Renal cortical epithelial cell (primary cell): ENCODE results near the gene PNO1. TPM values are rescaled to one million over a fixed set of nuclear protein-coding genes. Genes with fewer than 3 reads are reported as not detected.
"Not testable (repeated sequence)": the region's sequence is repeated elsewhere in the genome, so short reads cannot be mapped to it uniquely, and the experiment has no call there.

ENCODE experiments used
- DNase-seq: peaks from one replicate; pipeline ENCODE4 v3.0.0-alpha.2; 2011; ENCODE audit warnings: low read depth
- total RNA-seq: library from RNA; depleted of rRNA; stranded (reverse); fragments of >200 nt; gene quantifications from 2 replicates; pipeline ENCODE4 v1.2.3, GENCODE V29; 2014

PNO1 gene
- total RNA-seq, 1 donor from 2014 or later: 12.8 TPM

DNA sequence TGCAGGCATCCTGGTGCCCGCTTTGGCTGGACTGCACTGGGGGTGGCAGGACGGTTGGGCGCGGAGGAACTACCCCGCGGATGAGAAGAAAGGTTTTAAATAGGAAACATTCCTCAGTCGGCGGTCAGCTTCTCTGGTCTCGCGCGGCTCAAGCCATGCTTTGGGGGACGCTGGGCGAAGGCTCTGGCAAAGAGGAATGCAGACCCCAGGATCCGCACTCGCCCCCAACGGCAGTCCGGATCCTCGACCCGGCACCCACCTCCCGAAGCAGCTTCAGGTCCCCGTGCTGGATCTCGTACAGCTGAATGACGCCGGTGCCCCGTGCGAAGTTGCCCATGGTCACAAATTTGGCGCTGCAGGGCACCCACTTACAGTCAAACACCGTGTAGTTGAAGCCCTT, 686 bp upstream of the PNO1 start:
- DNase-seq: peak; percentile 18

DNA sequence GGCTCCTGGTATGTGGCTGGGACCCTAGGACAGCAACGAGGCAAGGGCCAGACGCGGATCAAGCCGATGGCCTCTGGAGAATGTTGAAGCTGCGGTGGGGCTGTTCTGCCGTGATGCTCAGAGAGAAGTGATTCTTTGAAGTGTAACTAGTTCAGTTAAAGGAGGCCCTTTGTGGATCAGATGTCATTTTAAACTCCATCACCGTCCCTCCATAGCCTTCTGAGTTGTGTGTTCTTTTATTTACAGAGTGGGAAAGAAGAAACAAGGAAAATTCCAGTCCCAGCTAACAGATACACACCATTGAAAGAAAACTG, 403 bp downstream of the PNO1 start:
- peak; percentile 2 for DNase-seq

DNA sequence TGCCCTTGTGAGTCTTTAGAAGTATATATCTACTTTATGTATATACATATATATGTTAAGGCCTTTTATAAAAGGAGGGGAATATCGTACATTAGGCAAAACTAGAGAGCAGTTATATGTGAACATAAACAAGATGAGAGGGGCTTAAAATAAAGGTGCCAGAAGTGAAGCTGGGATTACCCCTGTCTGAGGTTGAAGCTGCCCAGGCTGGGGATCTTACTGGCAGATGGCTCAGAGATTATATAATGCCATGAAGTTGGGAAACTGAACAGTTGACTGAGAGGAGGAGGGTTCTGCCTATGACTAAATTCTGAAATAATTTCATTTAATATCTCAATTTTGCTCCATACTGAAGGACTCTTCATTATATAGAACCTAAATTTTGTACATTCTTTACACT, 6.0 kb downstream of the PNO1 start:
- no peak for DNase-seq

DNA sequence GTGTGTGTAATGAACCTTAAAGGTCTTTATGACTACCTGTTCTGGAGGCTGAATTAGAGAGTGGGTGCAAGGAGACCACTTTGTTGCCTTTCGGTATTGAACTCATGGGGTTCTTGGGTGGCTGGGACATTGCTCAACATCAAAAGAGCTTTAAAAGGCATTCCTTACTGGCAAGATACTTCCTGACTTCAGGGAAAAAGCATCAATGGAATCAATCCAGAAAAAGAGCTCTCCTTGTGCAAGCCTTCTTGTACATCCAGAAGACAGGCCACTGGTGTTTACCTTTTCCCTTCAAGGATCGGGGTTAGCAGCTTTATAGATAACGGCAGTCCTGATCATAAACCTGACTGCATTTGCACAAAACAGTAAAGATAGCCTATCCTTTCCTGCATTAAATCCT, 9.5 kb downstream of the PNO1 start:
- DNase-seq: no peak

DNA sequence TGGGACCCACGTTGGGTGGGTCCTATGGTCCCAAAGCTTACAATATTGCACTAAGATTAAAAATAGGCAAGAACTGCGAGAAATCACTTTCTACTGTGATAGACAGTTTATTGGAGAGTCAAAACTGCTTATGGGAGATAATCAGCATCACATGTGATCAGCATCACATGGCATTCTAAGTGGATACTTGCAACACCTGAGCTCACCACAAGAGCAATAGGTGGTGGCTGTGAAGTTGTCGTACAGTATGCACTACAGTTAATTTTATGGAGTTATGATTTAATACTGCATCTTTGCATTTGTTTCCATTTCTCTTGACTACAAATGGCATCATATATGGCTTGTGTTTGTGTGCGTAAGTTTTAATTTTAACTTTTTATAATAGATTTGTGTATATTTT, 11.6 kb downstream of the PNO1 start:
- DNase-seq: no peak

DNA sequence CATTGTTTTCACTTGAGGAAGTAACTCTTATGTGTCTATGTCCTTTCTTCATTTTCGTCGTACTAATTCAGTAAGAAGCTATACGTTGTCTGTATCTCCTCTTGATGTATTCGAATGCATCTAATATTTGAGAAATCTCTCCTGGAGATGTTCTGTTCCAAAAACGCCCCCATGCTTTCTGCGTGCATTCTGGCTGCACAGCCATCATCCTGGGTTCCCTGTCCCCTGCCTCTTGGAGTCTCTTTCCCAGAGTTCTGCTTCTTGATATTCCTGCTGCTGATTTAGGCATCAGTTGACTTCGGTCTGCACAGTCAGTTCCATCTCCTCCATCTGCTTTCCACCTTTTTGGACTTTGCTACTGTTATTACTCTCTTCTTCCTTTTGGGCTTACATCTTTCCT, 13.5 kb downstream of the PNO1 start:
- DNase-seq: no peak

DNA sequence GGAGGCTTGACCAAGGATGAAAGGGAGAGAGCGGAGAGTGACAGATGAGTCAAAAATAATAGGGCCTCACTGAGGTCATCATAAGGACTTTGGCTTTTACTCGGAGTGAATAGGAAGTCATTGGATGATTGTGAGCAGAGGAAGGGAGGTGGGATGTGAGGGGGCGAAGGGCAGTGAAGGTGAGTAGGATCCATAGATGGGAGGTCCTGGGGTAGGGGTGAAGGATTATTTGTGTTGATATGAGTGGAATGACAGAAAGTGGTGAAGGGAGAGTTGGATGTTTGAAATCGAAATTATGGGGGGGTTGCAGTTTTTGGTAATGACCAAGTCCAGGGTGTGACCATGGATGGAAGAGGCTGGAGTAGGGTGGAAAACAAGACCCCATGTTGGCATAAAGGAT, 14.0 kb downstream of the PNO1 start:
- DNase-seq: no peak

DNA sequence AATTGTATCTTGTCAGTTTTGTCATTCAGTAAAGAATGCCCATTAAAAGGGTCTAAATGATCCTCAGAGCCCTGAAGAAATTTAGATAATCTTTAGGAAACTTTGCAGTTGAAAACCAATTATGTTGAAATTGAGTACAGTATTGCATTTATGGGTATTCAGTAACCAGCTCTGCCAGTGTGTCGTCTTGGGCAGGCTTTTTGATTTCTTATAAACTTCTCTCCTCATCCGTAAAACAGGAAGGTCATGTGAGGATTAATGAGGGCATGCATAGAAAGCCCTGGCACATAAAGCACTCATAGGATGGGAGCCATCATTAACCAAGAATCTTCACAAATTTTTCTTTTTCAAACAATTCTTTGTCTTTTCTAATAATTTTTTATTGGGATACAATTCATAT, 14.8 kb downstream of the PNO1 start:
- DNase-seq: no peak

DNA sequence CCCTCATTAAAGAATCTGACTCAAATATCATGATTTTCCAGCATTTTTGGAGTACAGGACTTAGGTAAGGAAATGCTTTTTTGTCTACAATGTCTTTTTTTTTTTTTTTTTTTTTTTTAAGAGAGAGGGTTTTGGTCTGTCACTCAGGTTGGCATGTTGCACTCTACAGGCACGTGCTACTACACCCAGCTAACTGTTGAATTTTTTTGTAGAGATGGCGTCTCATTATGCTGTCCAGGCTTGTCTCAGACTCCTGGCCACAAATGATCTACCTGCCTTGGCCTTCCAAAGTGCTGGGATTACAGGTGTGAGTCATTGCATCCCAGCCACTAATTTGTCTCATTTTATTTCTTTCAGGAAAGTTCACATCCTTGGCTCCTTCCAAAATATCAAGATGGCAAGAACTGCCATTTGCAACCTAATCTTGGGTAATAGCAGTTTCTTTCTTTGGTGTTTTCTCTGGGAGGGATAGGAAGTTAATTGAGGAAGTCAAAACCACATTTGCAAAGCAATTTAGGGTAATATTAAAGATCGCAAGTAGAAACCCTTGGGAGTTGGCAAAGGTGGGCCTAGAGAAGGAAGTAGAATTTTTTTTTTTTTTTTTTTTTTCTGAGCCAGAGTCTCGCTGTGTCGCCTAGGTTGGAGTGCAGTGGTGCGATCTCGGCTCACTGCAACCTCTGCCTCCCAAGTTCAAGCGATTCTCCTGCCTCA, 15.5 kb downstream of the PNO1 start:
- no peak for DNase-seq

DNA sequence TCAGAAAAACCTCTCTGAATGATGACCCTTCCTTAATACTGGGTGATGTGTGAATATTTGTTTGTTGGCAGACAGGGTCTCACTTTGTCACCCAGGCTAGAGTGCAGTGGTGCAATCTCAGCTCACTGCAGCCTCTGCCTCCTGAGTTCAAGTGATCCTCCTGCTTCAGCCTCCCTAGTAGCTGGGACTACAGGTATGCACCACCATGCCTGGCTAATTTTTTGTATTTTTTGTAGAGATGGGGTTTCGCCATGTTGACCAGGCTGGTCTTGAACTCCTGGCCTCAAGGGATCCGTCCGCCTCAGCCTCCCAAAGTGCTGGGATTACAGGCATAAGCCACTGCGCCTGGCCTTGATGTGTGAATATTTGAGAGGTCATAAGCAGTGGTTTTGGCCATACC, 17.5 kb downstream of the PNO1 start:
- DNase-seq: not testable (repeated sequence)

DNA sequence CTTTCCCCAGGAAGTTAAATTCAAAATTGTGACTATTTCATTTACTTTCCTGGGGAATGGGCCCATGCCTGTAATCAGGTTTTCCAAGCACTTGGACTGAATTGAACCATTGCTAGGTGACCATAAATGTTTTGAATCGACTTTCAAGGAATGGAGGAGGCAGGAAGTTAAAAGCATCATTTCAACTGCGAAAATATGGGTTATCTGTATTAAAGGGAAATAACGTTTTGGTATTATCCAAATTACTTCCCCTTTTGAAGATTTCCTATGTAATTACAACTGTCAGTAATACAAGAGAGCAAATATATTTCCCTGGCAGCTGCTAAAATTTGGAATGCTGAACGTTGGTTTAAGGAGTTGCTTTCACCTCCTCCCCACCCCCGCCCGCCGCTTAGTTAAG, 19.0 kb downstream of the PNO1 start:
- no peak for DNase-seq

DNA sequence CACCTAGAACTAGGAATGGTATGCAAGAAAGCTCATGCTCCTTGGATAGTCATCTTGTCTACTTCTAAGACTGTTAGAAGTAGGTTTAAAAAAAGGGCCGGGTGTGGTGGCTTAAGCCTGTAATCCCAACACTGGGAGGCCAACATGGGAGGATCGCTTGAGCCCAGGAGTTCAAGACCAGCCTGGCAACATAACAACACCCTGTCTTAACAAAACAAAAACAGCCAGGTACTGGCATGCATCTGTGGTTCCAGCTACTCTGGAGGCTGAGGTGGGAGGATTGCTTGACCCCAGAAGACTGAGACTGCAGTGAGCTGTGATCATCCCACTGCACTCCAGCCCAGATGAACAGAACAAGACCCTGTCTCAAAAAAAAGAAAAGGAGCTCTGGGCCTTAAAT, 19.9 kb downstream of the PNO1 start:
- DNase-seq: no peak

DNA sequence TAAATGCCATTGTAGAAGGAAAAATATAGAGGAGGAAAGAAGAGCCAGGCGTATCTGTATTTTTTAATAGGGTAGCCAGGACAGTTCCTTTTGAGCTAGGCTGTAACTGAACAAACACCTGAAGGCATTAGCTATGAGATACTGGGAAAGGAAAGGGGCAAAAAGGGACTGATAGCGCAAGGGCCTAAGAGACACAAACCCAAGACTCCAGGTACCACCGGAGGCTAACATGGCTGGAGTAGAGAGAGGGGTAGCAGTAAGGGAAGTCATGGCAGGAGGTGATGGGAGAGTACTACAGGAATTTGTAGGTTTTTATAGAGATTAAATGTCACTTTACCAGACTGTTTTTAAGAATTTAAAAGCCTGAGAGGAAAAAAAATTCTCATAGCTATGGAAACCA, 20.7 kb downstream of the PNO1 start:
- DNase-seq: no peak

DNA sequence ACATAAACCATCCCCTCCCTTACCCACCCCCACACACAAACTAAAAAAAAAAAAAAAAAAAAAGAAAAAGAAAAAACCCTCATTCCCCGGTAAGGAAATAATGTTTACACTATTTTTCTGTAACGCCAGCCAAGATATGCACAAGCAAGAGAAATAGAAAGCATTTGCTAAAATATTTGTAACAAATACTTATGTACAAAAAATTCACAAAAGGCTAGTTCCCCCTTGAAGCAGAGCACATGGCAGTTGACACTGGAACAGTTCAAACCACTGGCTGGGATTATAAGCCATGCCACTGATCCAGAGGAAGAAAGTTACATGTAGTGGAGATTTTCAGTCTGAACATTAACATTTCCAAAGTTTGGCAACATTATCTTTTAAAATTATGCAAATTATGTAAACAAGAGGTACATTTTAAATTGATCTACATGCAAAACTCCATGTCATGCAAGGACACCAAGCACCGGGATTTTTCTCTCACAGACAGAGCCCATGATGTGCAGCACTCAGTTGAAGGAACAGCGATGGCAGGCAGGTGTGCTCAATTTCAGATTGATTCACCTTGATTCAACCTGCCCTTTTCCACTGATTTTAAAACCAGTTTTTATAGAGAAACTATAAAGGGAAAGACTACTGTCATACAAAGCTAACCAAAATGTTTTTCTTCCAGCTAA, 21.4 kb downstream of the PNO1 start:
- DNase-seq: no peak

DNA sequence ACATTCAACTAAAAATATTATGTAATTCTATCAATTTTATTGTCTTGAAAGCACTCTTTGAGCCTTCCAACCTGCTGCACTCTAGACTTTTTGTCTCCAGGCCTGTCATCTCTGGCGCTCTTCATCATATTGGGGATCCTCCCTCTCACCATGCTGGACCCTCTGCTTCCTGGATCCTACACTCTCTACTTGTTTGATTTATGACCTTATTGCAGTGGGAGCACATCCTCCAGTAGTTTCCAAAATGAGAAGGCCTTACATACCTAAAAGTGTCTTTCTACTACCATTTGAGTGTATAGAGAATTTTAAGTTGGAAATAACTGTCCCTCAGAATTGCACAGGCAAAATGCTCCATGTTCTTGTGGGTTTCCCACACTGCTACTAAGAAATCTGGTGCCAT, 25.2 kb downstream of the PNO1 start:
- DNase-seq: no peak

DNA sequence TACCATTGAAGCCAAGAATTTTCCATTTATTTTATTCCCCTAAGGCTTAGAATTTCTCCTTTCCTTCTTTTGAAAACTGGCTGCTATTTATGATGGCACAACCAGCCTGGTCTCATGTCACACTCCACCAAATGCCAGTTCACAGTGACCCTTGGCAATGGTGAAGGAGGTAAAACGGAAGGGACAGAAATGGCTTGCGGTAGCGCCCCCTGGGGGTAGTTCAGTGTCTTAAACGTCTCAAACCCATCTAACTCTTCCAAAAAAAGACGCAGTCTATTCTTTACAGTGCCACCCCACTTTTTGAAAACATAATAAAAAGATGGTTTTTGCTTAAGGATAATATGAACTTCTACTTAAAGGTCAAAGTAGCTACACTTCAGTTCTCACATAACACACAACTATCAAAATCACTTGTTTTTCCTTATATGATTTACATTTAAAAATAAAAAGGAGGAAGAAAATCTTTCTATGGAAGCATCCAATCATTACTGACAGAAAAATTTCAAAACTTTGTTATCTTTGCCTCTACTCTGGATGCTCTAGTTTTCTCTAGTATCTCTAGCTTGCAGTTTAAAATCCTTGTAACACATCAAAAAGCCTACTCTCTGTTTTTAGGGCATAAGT, 28.0 kb downstream of the PNO1 start:
- DNase-seq: peak; percentile 27

DNA sequence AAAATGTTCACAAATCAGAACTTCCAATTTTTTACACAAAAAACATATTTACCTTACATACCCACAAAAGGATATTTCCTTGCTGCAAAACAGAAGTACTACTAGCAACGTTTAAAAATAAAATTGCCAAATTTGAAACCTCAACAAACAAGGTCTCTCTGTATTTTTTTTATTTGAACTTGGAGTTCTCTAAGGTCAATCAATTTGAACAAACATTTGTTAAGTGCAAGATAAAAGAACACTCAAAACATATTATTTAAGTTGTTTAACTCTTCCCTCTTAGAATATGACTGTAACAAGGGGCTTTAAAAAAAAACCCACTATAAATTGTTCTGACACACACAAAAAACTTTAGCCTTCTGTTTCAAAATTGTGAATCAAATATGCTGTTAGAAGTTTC, 29.6 kb downstream of the PNO1 start:
- DNase-seq: no peak

DNA sequence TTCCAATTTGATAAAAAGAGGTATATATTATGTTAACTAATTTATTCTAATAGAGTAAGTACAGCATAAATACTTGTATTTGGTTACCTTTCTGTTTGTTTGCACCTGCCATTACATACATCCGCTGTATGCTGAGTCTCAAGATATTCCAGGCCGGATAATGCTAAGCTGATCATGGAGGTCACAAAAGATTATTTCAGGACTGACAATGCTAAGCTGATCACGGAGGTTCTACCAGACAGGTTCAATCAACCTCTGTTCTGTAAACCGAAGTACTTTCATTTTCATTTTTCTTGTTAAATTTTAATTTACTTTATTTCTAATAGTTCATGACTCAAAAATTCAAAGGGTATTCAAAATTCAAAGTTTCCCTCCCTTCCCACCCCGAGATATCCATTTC, 31.1 kb downstream of the PNO1 start:
- no peak for DNase-seq

DNA sequence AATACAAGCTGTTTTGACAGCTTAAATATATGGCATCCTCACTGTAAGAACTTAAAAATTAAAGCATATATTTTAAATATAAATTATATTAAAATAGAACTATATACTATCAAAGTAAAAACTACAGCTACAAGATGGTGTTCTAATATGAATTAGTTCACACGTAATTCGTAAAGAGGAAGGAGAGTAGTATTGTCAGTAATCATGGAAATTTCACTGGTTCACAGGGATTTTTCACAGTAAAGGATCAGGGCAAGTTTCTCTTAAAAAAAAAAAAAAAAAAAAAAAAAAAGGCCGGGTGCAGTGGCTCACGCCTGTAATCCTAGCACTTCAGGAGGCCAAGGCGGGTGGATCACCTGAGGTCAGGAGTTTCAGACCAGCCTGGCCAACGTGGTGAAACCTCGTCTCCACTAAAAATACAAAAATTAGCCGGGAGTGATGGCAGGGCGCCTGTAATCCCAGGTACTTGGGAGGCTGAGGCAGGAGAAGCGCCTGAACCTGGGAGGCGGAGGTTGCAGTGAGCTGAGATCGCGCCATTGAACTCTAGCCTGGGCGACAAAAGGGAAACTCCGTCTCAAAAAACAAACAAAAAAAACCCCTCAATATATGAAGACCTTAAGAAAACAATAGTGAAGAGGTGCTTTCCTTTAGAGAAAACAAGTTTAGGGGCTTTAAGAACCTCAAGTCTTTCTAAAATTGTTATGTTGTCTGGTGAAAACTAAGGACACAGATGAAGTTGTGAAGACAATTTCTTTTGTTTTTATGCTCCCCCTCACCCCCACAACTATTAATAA, 32.5 kb downstream of the PNO1 start:
- no peak for DNase-seq

DNA sequence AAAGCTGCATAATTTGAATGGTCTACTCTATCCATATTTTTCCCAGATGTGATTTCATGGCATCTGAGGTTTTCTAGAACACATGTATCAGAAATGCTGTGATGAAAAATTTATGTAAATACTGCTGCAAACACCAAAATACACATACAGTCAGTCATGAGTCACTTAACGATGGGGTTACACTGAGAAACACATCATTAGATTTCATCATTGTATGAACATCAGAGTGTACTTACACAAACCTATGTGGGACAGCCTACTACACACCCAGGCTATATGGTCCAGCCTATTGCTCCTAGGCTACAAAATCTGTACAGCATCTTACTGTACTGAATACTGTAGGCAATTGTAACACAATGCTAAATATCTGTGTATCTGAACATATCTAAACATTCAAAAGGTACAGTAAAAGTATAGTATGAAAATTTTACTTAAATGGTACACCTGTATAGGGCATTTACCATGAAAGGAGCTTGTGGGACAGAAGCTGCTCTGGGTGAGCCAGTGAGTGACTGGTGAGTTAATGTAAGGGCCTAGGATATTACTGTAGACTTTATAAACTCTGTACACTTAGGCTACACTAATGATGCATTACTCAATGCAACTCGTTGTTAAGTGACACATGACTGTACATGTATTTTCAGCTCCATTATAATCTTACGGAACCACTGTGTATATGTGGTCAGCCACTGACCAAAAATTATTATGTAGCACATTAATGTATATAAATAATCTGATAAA, 33.5 kb downstream of the PNO1 start:
- DNase-seq: peak; percentile 73

DNA sequence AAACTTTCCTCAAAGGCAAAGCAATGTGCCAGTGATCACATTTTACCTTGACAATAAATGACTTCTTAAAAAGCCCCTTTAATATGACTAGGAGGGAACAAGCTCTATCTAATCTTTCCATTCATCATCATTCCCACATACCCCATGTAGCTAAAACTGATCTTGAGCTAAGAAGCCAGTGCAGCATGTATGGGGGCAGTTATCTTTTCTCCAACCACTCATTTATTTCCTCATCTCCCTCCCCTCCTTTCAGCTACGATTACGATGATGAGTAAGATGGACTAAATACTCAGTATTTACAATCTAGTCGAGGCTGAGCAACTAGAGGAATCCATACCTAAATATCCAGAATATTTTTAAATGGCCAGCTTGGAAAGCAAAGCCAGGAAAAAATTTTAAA, 35.5 kb downstream of the PNO1 start:
- DNase-seq: no peak

DNA sequence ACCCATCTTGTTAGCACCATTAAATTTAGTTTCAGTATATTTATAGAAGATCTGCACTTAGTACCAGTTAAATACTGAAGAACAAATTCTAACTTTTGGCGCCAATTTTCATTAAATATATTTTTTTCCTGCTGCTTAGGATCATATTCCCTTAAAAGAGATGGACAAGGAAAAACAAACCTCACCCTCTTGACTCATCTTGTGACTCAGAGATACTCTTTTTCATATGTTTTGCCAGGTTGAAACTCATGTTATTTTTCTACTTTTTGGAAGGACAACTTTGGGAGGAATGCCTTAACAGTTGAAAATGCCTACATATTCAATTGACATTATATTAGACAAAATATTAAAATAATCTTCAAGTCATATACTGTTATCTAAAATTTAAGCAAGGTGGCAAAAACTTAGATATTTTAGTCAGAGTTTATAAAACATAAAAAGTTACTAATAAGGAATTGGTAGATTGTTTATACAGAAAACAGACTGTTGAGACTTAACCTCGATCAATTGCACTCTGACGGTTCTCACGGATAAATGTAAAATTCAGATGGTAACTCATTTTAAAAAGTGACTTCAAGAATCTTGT, 36.2 kb downstream of the PNO1 start:
- peak; percentile 51 for DNase-seq
